ENCODE results near the gene GRIN2C.

The GRIN2C gene

DNA sequence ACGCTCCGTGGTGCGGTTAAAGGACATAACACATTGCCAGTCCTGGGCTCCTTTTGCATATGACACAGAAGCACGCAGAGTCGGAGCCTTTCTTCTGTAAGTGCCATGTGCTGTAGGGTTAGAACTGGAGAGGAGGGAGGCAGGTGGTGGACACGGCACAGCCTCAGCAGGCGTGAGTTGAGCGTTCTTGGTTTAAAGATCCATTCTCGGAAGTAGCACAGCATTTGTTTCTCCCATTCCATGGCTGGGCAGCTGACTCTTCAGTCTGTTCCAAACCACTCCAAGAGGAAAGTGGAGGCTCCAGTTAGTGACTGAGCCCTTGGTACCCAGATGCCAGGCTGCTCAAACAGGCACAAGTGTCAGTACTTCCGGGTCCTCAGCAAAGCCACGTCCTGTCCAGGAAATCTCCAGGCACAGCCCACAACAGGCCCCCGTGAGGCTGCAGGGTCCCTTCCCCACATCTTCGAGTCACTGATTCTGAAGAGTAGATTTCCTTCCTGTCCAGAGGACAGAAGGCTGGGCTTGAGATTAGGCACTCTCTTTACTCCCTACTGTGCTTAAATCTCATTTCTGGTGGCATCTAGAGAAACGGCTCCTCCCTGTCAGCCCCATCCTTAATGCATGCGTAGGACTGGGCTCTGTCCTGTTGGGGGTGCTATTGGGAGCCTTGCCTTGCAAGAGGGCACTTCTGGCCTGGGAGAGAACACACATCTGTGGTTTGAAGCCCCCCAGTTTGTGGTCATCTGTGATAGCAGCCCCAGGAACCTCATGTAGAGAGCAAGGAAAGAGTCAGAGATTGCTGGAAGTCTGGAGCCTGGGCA, 43.9 kb downstream of the GRIN2C start:
- TF ChIP-seq FOXP2 (optimal IDR thresholded peaks at IDR 0.05; ENCODE audit: borderline replicate concordance, extremely low read depth, extremely low read length, insufficient read depth) (no peak), POLR2AphosphoS5 (IDR thresholded peaks at IDR 0.05; ENCODE audit: low read depth, low read length) (no peak), SIN3A (IDR thresholded peaks at IDR 0.05; ENCODE audit: borderline replicate concordance, insufficient read depth, low read length) (no peak), TAF1 (IDR thresholded peaks at IDR 0.05; ENCODE audit: borderline replicate concordance, insufficient read depth, low read length) (no peak)
- TF ChIP-seq, protein P1, sequence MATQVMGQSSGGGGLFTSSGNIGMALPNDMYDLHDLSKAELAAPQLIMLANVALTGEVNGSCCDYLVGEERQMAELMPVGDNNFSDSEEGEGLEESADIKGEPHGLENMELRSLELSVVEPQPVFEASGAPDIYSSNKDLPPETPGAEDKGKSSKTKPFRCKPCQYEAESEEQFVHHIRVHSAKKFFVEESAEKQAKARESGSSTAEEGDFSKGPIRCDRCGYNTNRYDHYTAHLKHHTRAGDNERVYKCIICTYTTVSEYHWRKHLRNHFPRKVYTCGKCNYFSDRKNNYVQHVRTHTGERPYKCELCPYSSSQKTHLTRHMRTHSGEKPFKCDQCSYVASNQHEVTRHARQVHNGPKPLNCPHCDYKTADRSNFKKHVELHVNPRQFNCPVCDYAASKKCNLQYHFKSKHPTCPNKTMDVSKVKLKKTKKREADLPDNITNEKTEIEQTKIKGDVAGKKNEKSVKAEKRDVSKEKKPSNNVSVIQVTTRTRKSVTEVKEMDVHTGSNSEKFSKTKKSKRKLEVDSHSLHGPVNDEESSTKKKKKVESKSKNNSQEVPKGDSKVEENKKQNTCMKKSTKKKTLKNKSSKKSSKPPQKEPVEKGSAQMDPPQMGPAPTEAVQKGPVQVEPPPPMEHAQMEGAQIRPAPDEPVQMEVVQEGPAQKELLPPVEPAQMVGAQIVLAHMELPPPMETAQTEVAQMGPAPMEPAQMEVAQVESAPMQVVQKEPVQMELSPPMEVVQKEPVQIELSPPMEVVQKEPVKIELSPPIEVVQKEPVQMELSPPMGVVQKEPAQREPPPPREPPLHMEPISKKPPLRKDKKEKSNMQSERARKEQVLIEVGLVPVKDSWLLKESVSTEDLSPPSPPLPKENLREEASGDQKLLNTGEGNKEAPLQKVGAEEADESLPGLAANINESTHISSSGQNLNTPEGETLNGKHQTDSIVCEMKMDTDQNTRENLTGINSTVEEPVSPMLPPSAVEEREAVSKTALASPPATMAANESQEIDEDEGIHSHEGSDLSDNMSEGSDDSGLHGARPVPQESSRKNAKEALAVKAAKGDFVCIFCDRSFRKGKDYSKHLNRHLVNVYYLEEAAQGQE (IDR thresholded peaks at IDR 0.05; ENCODE audit: insufficient read depth in 1 of 2, low read depth in 2 of 2, low read length in 2 of 2): no peak

DNA sequence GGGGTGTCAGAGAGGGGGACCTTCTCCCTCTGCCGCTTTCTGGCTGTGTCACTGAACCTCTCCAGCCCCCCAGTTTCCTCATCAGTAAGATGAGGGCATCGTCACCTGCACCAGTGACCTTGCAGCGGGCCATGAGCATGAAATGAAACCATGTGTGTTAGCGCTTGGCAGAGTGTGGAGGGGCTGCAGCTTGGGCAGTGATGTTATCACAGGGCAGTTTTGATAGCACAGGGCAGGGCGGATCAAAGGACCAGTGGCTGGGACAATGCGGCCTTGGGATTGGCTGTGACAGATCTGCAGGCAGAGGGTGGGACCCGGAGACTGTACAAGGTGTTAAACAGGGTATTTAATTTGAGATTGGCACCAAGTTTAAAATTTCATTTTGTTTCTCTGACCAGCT, 44.6 kb downstream of the GRIN2C start:
- no peak for TF ChIP-seq TAF1 (IDR thresholded peaks at IDR 0.05; ENCODE audit: borderline replicate concordance, insufficient read depth, low read length)
- no peak for TF ChIP-seq POLR2AphosphoS5 (IDR thresholded peaks at IDR 0.05; ENCODE audit: low read depth, low read length)
- no peak for TF ChIP-seq SIN3A (IDR thresholded peaks at IDR 0.05; ENCODE audit: borderline replicate concordance, insufficient read depth, low read length)
- TF ChIP-seq FOXP2 (optimal IDR thresholded peaks at IDR 0.05; ENCODE audit: borderline replicate concordance, extremely low read depth, extremely low read length, insufficient read depth): no peak
- TF ChIP-seq, protein P1 (IDR thresholded peaks at IDR 0.05; ENCODE audit: insufficient read depth in 1 of 2, low read depth in 2 of 2, low read length in 2 of 2): no peak

DNA sequence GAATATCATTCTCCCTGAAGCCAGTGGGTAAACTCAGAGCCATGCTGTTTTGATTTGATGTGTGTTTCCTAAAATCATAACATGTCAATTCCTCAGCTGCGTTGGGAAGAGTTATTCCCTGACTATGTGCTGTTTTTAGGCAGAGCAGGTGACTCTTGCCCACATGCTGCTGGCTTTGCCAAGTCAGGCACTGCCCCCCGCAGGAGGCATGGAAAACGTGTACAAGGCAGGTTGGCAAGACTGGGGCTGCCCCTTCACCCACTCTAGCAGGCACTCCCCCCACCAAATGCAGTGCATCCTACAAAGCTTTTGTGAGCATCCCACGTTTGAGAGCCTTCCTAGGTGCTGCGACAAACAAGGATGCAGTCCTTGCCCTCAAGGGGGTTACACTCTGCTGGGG, 45.2 kb downstream of the GRIN2C start:
- TF ChIP-seq, protein P1 (IDR thresholded peaks at IDR 0.05; ENCODE audit: insufficient read depth in 1 of 2, low read depth in 2 of 2, low read length in 2 of 2): no peak
- TF ChIP-seq POLR2AphosphoS5 (IDR thresholded peaks at IDR 0.05; ENCODE audit: low read depth, low read length): no peak
- no peak for TF ChIP-seq TAF1 (IDR thresholded peaks at IDR 0.05; ENCODE audit: borderline replicate concordance, insufficient read depth, low read length)
- TF ChIP-seq SIN3A (IDR thresholded peaks at IDR 0.05; ENCODE audit: borderline replicate concordance, insufficient read depth, low read length): no peak
- TF ChIP-seq FOXP2 (optimal IDR thresholded peaks at IDR 0.05; ENCODE audit: borderline replicate concordance, extremely low read depth, extremely low read length, insufficient read depth): no peak

DNA sequence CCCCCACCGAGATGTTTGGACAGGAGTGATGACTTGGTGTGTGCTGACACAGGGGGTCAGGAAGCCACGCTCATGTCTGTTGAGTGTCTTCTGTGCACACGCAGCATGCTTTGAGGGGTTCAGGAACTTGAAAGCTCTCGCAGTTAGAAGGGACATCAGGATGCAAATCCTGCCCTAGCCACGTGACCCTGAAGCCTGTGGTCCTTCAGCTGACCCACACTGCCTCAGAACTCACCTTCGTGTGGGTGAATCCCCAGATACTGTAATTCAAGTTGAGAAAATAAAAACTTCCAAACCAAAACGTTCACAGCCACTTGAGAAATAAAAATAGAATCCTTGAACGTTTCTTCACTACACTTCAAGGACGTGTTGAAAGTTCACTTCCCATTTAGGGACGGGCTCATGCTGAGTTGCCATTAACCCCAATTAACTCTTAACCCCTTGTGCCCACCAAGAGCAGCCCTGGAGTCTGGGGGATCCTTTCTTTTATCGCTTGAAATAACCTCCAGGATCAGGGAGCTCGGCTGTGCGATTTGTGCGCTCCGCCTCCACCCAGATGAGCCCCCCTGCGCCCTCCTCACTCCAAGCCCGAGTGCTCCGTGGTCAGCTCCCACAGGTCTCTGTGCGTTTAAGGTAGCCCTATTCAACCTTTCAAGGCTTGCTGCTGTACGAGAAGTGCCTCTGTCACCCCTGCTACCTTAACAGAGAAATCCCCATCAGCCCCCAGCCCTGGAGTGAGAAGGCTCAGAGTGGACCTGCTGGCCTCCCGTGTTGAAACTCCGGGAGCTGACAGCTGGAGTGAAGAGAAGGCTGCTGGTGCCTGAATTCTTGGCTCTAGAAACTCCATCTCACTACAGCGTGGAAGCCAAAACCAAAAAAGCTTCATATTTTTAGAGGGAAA, 47.3 kb downstream of the GRIN2C start:
- TF ChIP-seq POLR2AphosphoS5 (IDR thresholded peaks at IDR 0.05; ENCODE audit: low read depth, low read length) (no peak), SIN3A (IDR thresholded peaks at IDR 0.05; ENCODE audit: borderline replicate concordance, insufficient read depth, low read length) (no peak), FOXP2 (optimal IDR thresholded peaks at IDR 0.05; ENCODE audit: borderline replicate concordance, extremely low read depth, extremely low read length, insufficient read depth) (no peak), TAF1 (IDR thresholded peaks at IDR 0.05; ENCODE audit: borderline replicate concordance, insufficient read depth, low read length) (no peak)
- TF ChIP-seq, protein P1 (IDR thresholded peaks at IDR 0.05; ENCODE audit: insufficient read depth in 1 of 2, low read depth in 2 of 2, low read length in 2 of 2): no peak

Measured in PFSK-1 (cell line).